Eye (tissue), 1 donor: ENCODE results near the gene LYST.
"Not testable (repeated sequence)": the region's sequence is repeated elsewhere in the genome, so short reads cannot be mapped to it uniquely, and the experiment has no call there.

Source experiments
- DNase-seq: peaks from one replicate; pipeline ENCODE4 v3.0.0-alpha.2; 2015

Gene LYST

GRCh38 chr1:235625831-235626230, 240.9 kb downstream of the LYST start:
- no peak for DNase-seq

GRCh38 chr1:235625340-235625739, 241.4 kb downstream of the LYST start:
- no peak for DNase-seq

- no peak for DNase-seq
Observed at GRCh38 chr1:235624721-235625333, 241.9 kb downstream of the LYST start.

GRCh38 chr1:235622936-235623779, 243.5 kb downstream of the LYST start:
- no peak for DNase-seq

GRCh38 chr1:235619149-235619548, 247.6 kb downstream of the LYST start:
- DNase-seq, result not testable (repeated sequence)

- DNase-seq, result no peak
Observed at GRCh38 chr1:235617808-235618207, 248.9 kb downstream of the LYST start.

- DNase-seq, result no peak
Observed at GRCh38 chr1:235617140-235617539, 249.6 kb downstream of the LYST start.

GRCh38 chr1:235614442-235614954, 252.2 kb downstream of the LYST start:
- no peak for DNase-seq

- no peak for DNase-seq
Observed at GRCh38 chr1:235613602-235614001, 253.1 kb downstream of the LYST start.

- DNase-seq, result no peak
Observed at GRCh38 chr1:235612761-235613160, 253.9 kb downstream of the LYST start.
